Activated T-helper 2 cell treated with anti-CD3 and anti-CD28 coated beads, Interferon-gamma antibody, Interleukin-2, Interleukin-4, amounts not matched to agents 10 μg/mL and 5 μg/mL and 100 μg/mL, durations not matched to agents 14 hours and 24 hours and 36 hours (primary cell): ENCODE measurements around the gene DGKG. TPM values are rescaled to one million over a fixed set of nuclear protein-coding genes. Genes with fewer than 3 reads are reported as not detected.

ENCODE experiments used
- DNase-seq: peaks from one replicate; pipeline ENCODE4 v3.0.0; 2021; ENCODE audit warnings: low spot score
- H3K27ac Mint-ChIP-seq: one replicate; pipeline ENCODE4 v1.8.0; 2021; ENCODE audit warnings: mixed read lengths
- H3K27me3 Mint-ChIP-seq: one replicate; pipeline ENCODE4 v1.8.0; 2021; ENCODE audit warnings: low read depth, mixed read lengths
- H3K36me3 Mint-ChIP-seq: one replicate; pipeline ENCODE4 v1.8.0; 2021; ENCODE audit warnings: low read depth, mixed read lengths
- H3K4me1 Mint-ChIP-seq: one replicate; pipeline ENCODE4 v1.8.0; 2021; ENCODE audit warnings: low read depth, mixed read lengths
- H3K4me3 Mint-ChIP-seq: one replicate; pipeline ENCODE4 v1.8.0; 2021; ENCODE audit warnings: low read depth, mild to moderate bottlenecking, moderate library complexity, mixed read lengths
- H3K9me3 Mint-ChIP-seq: one replicate; pipeline ENCODE4 v1.8.0; 2021; ENCODE audit warnings: mixed read lengths
- intact Hi-C: fragments of 100-400 bp; cut with micrococcal nuclease; formaldehyde crosslinking; loops from one replicate; pipeline ENCODE4 v1.15.1; 2023
- total RNA-seq: library from RNA; stranded (reverse); gene quantifications from 2 replicates; pipeline ENCODE4 v1.2.3, GENCODE V29; 2022

The DGKG gene
- total RNA-seq, 1 donor from 2014 or later, result 0.05 TPM

DNA sequence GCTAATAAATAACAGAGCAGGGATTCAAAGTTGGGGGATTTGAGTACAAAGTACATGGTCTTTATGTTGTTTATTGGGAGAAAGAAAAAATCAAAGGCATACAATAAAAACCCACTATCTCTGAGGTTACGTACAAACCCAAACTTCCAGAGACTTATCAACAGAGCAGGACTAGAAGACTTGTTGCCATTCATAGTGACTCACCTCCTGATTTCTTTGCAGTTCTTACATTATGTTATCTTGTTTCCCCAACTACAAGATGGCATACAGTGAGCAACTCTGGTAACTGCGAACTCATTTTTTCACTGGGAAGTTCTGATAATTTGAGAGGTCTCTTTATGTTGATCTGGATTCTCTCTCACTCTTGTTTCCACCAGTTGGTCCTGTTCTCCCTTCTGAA lies 172.5 kb downstream of the DGKG start:
- Mint-ChIP-seq H3K36me3 (no peaks in the 10 kb centered on the region), H3K4me3 (no peak overlapping the region), H3K4me1 (peaks cover 8% of the 10 kb centered on the region), H3K9me3 (no peaks in the 10 kb centered on the region), H3K27ac (no peak overlapping the region), H3K27me3 (peaks cover 64% of the 10 kb centered on the region)
- intact Hi-C loops, result no loop called here
- no peak for DNase-seq

DNA sequence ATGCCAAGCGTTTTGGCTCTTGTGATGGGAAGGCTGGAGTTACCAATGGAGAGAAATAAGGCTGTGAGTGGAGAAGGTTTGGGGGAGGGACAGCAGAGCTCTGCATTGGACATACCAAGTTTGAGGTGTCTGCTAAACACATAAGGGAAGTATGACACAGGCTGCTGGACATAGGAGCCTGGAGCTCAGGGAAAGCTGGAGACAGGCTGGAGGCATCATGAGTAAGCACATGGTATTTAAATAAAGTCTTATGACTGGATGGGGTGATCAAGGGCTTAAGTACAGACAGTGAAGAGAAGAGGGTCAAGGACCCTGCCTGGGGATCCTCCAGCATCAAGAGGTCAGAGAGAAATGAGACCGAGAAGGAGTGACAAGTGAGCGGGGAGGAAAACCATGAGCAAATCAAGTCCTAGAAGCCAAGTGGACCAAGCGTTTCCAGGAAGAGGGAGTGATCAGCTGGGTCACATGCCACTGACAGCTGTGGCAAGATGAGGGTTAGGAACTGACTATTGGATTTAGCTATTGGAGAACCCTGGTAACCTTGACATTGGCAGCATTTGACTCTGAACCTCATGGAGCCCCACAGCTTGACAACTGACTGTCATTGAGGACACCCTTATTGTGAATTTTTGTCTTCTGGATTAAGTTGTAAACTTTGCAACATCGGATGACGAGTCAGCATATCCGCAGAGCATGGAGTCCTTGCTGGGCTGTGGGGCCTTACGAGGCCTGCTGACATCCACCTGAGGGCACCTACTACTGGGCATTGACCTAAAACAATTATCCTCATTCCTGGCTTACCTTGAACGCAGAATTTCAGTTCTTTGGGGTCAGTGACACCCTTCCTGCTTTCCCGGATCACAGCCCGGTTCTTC lies 174.4 kb downstream of the DGKG start:
- no peak for DNase-seq
- Mint-ChIP-seq H3K4me3 (no peak overlapping the region), H3K4me1 (peaks cover 8% of the 10 kb centered on the region), H3K36me3 (no peaks in the 10 kb centered on the region), H3K27ac (no peak overlapping the region), H3K27me3 (peaks cover 51% of the 10 kb centered on the region), H3K9me3 (no peaks in the 10 kb centered on the region)
- intact Hi-C loops, result no loop called here

DNA sequence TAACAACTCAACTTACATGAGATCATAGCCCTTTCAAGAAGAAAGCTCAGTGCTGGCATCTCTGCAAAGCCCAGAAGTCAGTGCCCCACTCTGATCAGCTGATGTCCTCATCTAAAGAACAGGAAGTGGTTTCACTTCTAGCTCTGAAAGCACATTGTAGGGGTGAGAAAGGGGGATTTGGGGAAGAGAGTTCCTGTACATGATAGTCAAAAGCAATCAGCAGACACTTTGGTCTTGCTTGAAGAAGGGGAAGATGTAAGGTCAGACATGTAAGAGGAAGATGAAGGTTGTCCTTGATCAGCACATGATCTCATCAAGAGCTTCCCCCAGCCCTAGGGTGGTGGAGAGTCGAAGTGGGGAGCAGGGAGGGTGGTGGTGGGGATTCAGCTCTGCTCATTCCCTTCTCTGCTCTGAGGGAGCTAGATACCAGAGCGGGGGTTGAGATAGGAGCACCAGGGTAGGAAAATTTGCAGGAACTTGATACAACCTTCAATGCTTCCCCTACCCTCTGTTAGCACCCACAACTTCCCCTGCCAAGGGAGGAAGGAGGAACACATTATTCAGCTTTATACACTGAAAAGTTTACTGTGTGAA lies 176.7 kb downstream of the DGKG start:
- H3K27ac Mint-ChIP-seq, result no peak overlapping the region
- DNase-seq, result no peak
- H3K4me3 Mint-ChIP-seq, result no peak overlapping the region
- no peaks in the 10 kb centered on the region for H3K36me3 Mint-ChIP-seq
- intact Hi-C loops, result no loop called here
- H3K4me1 Mint-ChIP-seq, result peaks cover 8% of the 10 kb centered on the region
- H3K9me3 Mint-ChIP-seq, result no peaks in the 10 kb centered on the region
- H3K27me3 Mint-ChIP-seq, result peaks cover 33% of the 10 kb centered on the region

DNA sequence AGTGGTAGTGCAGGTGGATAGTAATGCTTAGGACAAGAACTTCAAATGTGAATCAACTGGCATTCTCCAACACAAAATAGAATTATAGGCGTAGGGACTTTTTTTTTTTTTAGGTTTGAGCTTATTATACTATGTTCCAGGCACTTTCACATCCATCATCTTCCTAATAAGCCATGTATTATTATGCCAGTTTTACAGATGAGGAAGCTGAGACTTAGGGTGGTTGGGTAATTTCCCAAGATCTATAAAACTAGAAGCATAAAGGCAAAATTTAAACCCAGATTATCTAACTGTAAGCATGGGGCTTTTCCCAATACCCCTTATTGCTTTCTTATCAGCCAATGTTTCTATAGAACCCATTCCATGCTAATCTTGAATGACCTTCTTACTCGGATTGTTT lies 178.0 kb downstream of the DGKG start:
- Mint-ChIP-seq H3K27me3 (peaks cover 28% of the 10 kb centered on the region), H3K36me3 (no peaks in the 10 kb centered on the region), H3K27ac (no peak overlapping the region), H3K4me3 (no peak overlapping the region), H3K9me3 (no peaks in the 10 kb centered on the region), H3K4me1 (peaks cover 8% of the 10 kb centered on the region)
- intact Hi-C loops, result no loop called here
- no peak for DNase-seq

DNA sequence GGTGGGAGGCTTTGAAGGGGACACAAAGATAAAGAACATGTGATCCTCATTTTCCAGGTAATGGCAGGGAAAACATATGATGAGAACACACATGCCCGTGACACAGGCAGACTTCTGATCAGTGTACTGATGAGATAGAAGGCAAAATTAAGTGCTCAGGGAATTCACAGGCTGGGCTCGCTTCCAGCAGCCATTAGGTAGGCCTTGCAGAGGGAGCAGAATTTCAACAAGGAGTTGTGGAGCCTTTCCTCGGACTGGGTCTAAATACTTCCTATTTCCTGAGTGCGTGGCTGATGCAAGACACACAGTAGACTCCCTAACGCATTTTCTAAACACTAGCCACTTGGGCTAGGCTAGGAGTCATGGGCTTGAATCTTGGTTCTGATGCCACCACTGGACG lies 179.2 kb downstream of the DGKG start:
- no peaks in the 10 kb centered on the region for H3K36me3 Mint-ChIP-seq
- peaks cover 28% of the 10 kb centered on the region for H3K27me3 Mint-ChIP-seq
- DNase-seq, result no peak
- H3K27ac Mint-ChIP-seq, result no peak overlapping the region
- peaks cover 8% of the 10 kb centered on the region for H3K4me1 Mint-ChIP-seq
- no peaks in the 10 kb centered on the region for H3K9me3 Mint-ChIP-seq
- no peak overlapping the region for H3K4me3 Mint-ChIP-seq
- intact Hi-C loops, result no loop called here

DNA sequence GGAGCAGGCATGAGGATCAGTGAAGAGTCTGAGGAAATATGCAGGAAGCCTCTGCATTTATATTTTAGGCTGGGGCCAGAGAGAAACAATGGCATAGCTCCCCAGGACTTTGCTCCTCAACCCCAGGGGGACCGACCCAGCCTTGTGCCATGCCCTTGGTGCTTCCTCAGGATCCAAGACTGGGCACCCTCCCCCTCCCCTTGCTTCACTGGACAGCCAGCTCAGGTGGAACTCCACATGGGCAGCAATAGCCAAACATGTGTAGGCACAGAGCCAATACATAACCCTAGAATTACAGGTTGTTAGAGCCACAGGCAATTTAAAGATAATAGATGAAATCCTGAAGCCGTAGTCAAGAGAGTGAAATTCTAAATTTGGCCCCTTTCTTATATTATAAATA lies 180.1 kb downstream of the DGKG start:
- intact Hi-C loops, result no loop called here
- H3K27ac Mint-ChIP-seq, result no peak overlapping the region
- no peaks in the 10 kb centered on the region for H3K36me3 Mint-ChIP-seq
- H3K4me3 Mint-ChIP-seq, result no peak overlapping the region
- H3K4me1 Mint-ChIP-seq, result peaks cover 8% of the 10 kb centered on the region
- no peak for DNase-seq
- H3K27me3 Mint-ChIP-seq, result peaks cover 25% of the 10 kb centered on the region
- H3K9me3 Mint-ChIP-seq, result no peaks in the 10 kb centered on the region

DNA sequence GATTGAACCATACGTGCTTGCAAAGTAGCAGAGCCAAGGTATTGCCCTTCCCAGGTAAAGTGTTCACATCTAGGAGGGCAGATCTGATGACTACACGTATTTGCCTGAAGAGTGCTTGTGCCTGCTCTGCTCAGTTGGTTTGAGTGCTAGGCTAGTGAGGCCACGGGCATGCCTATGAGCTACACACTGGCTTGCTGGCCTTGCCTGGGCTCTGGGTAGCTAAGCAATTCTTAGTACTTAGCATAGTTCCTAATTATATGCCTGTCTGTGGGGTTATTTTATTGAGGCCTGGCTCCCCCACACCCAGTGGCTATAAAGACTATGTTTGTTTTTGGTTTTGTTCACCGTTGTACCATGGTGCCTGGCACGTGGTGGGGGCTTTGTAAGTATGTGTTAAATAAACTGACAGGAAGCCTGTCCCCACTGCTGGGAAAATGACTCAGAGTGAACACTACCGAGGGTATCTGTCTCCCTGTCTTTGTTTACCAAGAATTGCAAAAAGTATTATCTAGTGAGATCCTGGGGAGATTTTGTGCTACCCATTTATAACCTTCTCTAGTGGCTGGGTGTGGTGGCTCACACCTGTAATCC lies 181.0 kb downstream of the DGKG start:
- H3K4me3 Mint-ChIP-seq, result no peak overlapping the region
- intact Hi-C loops, result no loop called here
- no peaks in the 10 kb centered on the region for H3K9me3 Mint-ChIP-seq
- H3K36me3 Mint-ChIP-seq, result no peaks in the 10 kb centered on the region
- H3K4me1 Mint-ChIP-seq, result peaks cover 8% of the 10 kb centered on the region
- peaks cover 19% of the 10 kb centered on the region for H3K27me3 Mint-ChIP-seq
- DNase-seq, result no peak
- H3K27ac Mint-ChIP-seq, result no peak overlapping the region

DNA sequence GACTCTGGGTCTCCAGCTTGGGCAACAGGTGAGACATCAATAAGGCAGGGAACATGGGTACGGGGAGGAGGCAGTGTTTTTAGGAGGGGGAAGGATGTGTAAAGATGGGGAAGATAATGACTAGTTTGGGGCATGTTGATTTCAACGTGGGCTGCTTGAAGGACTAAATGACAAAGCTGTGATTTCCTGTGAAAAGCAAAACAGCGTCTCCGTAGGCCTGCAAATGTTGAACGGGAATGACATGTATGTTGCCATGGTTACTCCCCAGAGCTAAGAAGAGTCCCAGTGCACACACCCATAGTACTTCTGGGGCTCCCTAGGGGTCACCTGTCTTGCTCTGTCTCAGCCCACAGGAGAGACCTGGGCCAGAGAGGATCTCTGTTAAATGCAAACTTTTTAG lies 181.9 kb downstream of the DGKG start:
- Mint-ChIP-seq H3K4me1 (peaks cover 6% of the 10 kb centered on the region), H3K27ac (no peak overlapping the region), H3K27me3 (peaks cover 16% of the 10 kb centered on the region), H3K4me3 (no peak overlapping the region), H3K9me3 (no peaks in the 10 kb centered on the region), H3K36me3 (no peaks in the 10 kb centered on the region)
- no peak for DNase-seq
- intact Hi-C loops, result no loop called here

DNA sequence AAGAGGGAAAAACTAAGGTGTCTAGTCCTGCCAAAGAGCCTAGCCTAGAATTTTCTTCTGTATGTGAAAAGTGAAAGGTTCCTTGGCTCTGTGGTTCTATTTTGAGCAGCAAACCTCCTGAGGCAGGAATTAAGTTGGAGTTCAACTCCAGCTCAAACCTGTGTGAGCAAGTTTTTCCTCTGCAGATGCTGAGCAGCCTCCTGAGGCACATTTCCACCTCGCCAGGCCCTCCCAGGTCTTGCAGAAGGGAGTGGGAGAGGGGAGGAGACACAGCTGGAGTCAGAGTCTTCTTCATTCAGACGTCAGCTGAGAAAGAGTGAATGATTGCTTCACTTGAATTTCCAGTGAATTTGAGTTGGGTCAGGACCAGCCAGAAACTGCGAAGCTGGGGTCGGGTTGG lies 183.6 kb downstream of the DGKG start:
- no peaks in the 10 kb centered on the region for H3K36me3 Mint-ChIP-seq
- no peak overlapping the region for H3K27ac Mint-ChIP-seq
- intact Hi-C loops, result no loop called here
- no peaks in the 10 kb centered on the region for H3K4me1 Mint-ChIP-seq
- H3K27me3 Mint-ChIP-seq, result peaks cover 14% of the 10 kb centered on the region
- DNase-seq, result no peak
- no peaks in the 10 kb centered on the region for H3K9me3 Mint-ChIP-seq
- H3K4me3 Mint-ChIP-seq, result no peak overlapping the region

DNA sequence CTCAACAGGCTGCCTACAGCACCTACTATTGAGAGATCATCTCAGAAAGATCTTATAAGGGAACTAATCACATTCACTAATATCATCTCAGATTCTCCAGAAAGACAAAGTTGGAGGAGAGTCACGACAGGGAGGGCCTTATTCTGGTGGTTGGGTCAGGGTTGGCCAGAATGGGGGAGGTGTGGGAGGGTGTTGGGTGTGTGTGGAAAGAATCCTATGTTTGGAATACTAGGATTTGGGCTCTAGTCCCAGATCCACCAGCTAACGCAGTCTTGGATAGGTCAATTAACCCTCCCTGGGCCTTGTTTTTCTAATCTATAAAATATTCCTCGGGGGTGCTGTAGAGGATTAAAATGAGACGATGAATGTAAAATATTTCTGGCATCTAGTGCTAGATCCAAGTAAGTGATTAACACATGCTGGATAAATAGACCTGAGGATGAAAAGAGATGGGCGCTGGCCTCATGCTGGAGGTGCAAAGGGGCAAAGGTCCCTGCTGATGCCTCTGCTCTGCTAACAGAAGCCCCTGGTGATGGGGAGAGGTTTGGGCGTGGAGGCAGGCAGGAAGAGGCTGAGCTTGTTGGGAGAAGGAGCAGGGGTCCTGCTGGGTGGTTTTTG lies 185.6 kb downstream of the DGKG start:
- intact Hi-C loops, result no loop called here
- Mint-ChIP-seq H3K27me3 (peaks cover 14% of the 10 kb centered on the region), H3K4me3 (no peak overlapping the region), H3K9me3 (no peaks in the 10 kb centered on the region), H3K36me3 (no peaks in the 10 kb centered on the region), H3K4me1 (no peaks in the 10 kb centered on the region), H3K27ac (no peak overlapping the region)
- DNase-seq, result no peak

DNA sequence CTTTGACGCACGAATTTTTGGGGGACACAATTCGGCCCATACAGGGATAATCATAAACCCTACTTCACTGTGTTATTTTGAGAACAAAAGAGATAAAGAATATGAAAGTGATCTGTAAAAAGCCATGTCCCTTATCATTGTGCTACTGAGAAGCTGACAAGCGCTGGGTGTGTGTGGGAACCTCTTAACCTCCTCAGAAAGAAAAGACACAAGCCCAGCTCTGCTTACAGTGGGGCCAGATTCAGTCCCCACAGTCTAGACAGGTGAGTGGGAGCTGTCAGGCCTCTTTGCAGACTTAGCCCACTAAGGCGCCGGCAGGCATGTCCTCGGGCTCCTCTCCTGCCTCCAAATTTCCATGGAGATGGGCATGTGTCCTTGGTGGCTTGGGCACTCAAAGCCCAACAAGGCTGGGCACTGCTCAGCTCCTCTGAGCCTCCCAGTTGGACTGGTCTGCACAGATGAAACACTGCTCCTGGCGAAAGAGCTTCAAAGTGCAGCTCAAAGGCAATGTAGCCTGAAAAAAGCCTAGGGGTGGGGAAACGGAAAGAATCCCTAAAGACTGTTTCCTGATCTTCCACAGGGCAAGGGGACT lies 188.7 kb downstream of the DGKG start:
- no peak for DNase-seq
- Mint-ChIP-seq H3K4me1 (no peaks in the 10 kb centered on the region), H3K27ac (no peak overlapping the region), H3K36me3 (no peaks in the 10 kb centered on the region), H3K9me3 (no peaks in the 10 kb centered on the region), H3K27me3 (peaks cover 16% of the 10 kb centered on the region), H3K4me3 (no peak overlapping the region)
- intact Hi-C loops, result no loop called here

DNA sequence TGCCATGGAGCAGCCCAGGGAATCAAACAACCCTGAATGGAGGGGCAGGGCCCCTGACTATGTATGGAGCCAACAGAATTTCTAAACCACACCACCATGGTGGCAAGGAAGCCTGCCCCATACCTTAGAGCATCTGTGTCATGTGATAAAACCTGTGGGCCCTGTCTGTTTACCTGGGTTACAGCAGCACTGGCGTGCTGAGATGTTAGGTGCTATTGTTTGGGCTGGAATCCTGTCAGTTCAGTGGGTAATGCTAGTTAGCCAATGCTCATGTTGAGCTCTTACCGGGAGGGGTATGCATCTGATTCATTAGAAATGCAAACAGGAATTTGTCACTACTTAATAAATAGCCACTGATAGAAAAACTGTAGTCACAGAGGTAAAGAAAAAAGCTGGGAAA lies 189.7 kb downstream of the DGKG start:
- intact Hi-C loops, result no loop called here
- Mint-ChIP-seq H3K4me3 (no peak overlapping the region), H3K27ac (no peak overlapping the region), H3K27me3 (peaks cover 20% of the 10 kb centered on the region), H3K4me1 (no peaks in the 10 kb centered on the region), H3K36me3 (no peaks in the 10 kb centered on the region), H3K9me3 (no peaks in the 10 kb centered on the region)
- DNase-seq, result no peak

DNA sequence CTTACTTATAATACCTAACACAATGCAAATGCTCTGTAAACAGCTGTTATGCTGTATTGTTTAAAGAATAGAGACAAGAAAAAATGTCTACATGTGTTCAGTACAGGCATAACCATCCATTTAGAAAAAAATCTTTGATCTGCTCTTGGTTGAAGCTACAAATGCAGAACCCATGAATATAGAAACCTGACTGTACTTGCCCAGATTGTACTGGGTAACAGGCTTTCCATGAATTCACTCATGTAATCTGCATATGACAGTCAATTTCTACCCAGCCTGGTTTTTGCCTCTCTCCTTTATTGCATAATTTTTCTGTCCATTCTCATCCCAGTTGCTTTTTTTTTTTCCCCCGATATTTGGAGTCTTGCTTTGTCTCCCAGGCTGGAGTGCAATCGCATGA lies 190.5 kb downstream of the DGKG start:
- Mint-ChIP-seq H3K36me3 (no peaks in the 10 kb centered on the region), H3K9me3 (no peaks in the 10 kb centered on the region), H3K4me1 (no peaks in the 10 kb centered on the region), H3K27me3 (peaks cover 17% of the 10 kb centered on the region), H3K27ac (no peak overlapping the region), H3K4me3 (no peak overlapping the region)
- DNase-seq, result no peak
- intact Hi-C loops, result no loop called here
